ENCODE measurements around the gene LLGL2.

LLGL2 gene

GRCh38 chr17:75493476-75494129 lies 31.9 kb upstream of the LLGL2 start:
- DNase-seq = no peak

- DNase-seq = no peak
Measured at GRCh38 chr17:75494326-75494877, 31.1 kb upstream of the LLGL2 start.

- no peak for DNase-seq
Measured at GRCh38 chr17:75496005-75496404, 29.5 kb upstream of the LLGL2 start.

- no peak for DNase-seq
Measured at GRCh38 chr17:75498039-75498725, 27.3 kb upstream of the LLGL2 start.

- no peak for DNase-seq
Measured at GRCh38 chr17:75498726-75499213, 26.7 kb upstream of the LLGL2 start.

GRCh38 chr17:75499313-75500022 lies 26.0 kb upstream of the LLGL2 start:
- no peak for DNase-seq

GRCh38 chr17:75500419-75501216 lies 24.9 kb upstream of the LLGL2 start:
- no peak for DNase-seq

- DNase-seq = no peak
Measured at GRCh38 chr17:75501378-75502071, 24.0 kb upstream of the LLGL2 start.

- no peak for DNase-seq
Measured at GRCh38 chr17:75502072-75502720, 23.3 kb upstream of the LLGL2 start.

GRCh38 chr17:75502721-75503329 lies 22.7 kb upstream of the LLGL2 start:
- DNase-seq = no peak

- no peak for DNase-seq
Measured at GRCh38 chr17:75503337-75503950, 22.1 kb upstream of the LLGL2 start.

- DNase-seq = no peak
Measured at GRCh38 chr17:75503976-75504346, 21.5 kb upstream of the LLGL2 start.

- DNase-seq = no peak
Measured at GRCh38 chr17:75504347-75505151, 20.9 kb upstream of the LLGL2 start.

GRCh38 chr17:75505152-75505409 lies 20.4 kb upstream of the LLGL2 start:
- DNase-seq = no peak

GRCh38 chr17:75505640-75506039 lies 19.9 kb upstream of the LLGL2 start:
- no peak for DNase-seq

- DNase-seq = no peak
Measured at GRCh38 chr17:75506134-75506533, 19.4 kb upstream of the LLGL2 start.

- no peak for DNase-seq
Measured at GRCh38 chr17:75506888-75507287, 18.6 kb upstream of the LLGL2 start.

- no peak for DNase-seq
Measured at GRCh38 chr17:75507733-75508719, 17.5 kb upstream of the LLGL2 start.

- no peak for DNase-seq
Measured at GRCh38 chr17:75508931-75509361, 16.6 kb upstream of the LLGL2 start.
